H4 (cell line): Measurements from ENCODE around the gene SCIN. TPM values are rescaled to one million over a fixed set of nuclear protein-coding genes. Genes with fewer than 3 reads are reported as not detected.
"Not testable (repeated sequence)": the region's sequence is repeated elsewhere in the genome, so short reads cannot be mapped to it uniquely, and the experiment has no call there.

ENCODE experiments used
- DNase-seq: peaks from one replicate; pipeline ENCODE4 v3.0.0-alpha.2; 2015; ENCODE audit warnings: low spot score
- total RNA-seq: library from RNA; depleted of rRNA; stranded (reverse); fragments of >200 nt; shearing (Covaris generic); gene quantifications from 2 replicates; pipeline ENCODE4 v1.2.3, GENCODE V29; 2014

The SCIN gene
- total RNA-seq, 1 experiment from 2014 or later: 0.37 TPM

- peak; percentile 97 for DNase-seq
Measured at GRCh38 chr7:12647364-12648219, 77.1 kb downstream of the SCIN start.

- DNase-seq: no peak
Measured at GRCh38 chr7:12648704-12649261, 78.3 kb downstream of the SCIN start.

GRCh38 chr7:12649348-12649747 is 78.8 kb downstream of the SCIN start:
- DNase-seq: no peak

DNA sequence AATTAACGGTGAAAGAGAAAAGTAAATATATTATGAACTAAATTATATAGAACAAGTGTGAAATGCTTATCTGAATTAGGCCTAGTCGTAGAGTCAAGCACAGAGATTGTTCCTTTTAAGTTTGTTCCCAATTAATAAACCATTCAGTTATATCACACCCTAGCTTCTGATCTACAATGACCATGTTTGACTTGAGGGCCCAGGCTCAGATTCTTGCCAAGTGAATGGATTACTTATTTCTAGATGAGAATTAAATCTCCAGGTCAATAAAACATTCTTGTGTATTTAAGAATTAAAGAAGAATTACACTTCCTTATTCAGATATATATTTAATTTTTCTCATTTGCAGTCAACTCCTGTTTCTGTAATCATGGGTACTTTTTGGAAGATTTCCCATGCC is 79.6 kb downstream of the SCIN start:
- no peak for DNase-seq

DNA sequence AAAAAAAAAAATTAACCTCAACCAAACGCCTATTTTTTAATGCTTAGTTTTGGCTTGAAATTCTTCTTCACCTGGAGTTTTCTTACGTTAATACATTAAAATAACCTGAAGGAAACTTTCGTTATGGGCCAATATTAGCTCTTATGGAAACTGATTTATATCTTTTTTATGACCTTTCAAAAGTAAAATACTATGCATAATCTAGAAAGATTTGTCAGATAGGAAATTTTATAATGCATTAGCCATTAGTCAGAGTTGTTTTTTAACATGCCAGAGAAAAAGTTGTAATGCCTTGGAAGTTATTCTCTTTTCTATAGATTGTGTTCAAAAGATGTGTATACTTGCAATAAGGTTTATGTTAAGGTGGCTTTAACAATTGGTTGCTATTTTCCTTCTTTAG is 82.6 kb downstream of the SCIN start:
- no peak for DNase-seq

GRCh38 chr7:12653518-12653917 is 83.0 kb downstream of the SCIN start:
- DNase-seq: no peak

DNA sequence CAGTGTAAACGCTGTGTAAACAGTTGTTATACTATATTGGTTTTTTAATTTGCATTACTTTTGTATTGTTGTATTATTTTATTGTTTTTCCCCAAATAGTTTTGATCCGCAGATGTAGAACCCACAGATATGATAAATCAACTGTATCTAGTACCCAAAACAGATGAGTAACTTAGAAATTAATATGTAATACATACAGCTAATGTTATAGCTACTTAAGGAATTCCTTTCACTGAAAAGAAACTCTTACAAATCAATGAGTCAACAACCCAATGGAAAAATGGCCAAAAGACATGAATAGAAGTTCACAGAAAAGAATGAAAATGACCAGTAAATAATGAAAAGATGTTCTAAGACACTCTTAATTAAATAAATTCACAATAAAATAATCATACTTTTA is 84.6 kb downstream of the SCIN start:
- DNase-seq: no peak

- DNase-seq: peak; percentile 96
Measured at GRCh38 chr7:12660423-12660822, 89.9 kb downstream of the SCIN start.

DNA sequence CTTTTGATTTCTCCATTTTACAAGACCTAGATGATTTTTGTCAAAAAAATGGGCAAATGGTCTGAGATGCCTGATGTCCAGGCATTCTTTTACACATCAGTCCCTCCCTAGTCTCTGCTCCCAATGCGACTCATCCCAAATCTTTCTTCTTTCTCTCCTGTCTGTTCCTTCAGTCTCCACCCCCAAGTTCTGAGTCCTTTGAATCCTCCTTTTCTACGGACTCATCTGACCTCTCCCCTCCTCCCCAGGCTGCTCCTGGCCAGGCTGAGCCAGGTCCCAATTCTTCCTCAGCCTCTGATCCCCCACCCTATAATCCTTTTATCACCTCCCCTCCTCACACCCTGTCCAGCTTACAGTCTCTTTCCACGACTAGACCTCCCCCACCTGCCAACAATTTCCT is 90.5 kb downstream of the SCIN start:
- DNase-seq: not testable (repeated sequence)

DNA sequence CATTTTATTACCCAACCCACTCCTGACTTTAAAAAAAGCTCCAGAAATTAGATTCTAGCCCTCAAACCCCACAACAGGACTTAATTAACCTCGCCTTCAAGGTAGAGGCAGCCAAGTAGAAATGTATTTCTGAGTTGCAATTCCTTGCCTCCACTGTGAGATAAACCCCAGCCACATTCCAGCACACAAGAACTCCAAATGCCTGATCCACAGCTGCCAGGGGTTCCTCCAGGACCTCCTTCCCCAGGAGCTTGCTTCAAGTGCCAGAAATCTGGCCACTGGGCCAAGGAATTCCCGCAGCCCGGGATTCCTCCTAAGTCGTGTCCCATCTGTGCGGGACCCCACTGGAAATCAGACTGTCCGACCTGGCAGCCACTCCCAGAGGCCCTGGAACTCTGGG is 91.1 kb downstream of the SCIN start:
- no peak for DNase-seq

GRCh38 chr7:12670000-12670729 is 99.6 kb downstream of the SCIN start:
- peak; percentile 93 for DNase-seq

GRCh38 chr7:12670743-12671520 is 100.4 kb downstream of the SCIN start:
- no peak for DNase-seq

- not testable (repeated sequence) for DNase-seq
Measured at GRCh38 chr7:12673436-12673835, 102.9 kb downstream of the SCIN start.

GRCh38 chr7:12674053-12674452 is 103.5 kb downstream of the SCIN start:
- DNase-seq: no peak

GRCh38 chr7:12674861-12675260 is 104.3 kb downstream of the SCIN start:
- DNase-seq: peak; percentile 83

- DNase-seq: peak; percentile 50
Measured at GRCh38 chr7:12683678-12684585, 113.4 kb downstream of the SCIN start.

DNA sequence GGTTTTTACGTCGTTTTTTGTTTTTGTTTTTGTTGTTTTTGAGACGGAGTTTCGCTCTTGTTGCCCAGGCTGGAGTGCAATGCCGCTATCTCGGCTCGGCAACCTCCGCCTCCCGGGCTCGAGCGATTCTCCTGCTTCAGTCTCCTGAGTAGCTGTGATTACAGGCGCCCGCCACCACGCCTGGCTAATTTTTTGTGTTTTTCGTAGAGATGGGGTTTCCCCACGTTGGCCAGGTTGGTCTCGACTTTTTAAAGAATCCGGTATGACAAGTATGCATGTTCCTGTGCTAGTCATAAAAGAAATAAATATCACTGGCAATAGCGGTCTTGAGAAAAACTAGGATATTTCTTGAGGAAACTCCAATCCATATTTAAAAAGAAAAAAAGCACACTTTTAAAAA is 114.2 kb downstream of the SCIN start:
- DNase-seq: no peak

DNA sequence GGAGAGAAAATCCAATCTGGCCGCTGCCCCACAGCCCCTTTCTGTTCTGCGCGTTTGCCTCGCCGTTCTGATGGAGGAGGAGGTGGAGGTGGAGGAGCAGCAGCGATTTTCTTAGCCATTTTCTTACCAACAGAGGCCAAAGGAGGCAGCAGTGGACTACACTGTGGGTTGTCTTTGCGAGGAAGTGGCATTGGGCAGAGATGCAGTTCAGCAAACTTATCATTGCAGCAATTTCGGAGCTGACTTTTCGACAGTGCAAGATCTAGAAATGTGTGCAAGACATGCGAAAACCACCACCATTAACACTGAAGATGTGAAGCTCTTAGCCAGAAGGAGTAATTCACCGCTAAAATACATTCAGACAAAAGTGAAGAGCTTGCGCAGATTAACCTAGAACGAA is 115.0 kb downstream of the SCIN start:
- peak; percentile 88 for DNase-seq

- DNase-seq: peak; percentile 100
Measured at GRCh38 chr7:12686234-12686890, 115.8 kb downstream of the SCIN start.
